ENCODE measurements around the gene C1orf50.
"Not testable (repeated sequence)": the region's sequence is repeated elsewhere in the genome, so short reads cannot be mapped to it uniquely, and the experiment has no call there.

The C1orf50 gene

GRCh38 chr1:42807056-42807668 is 40.1 kb downstream of the C1orf50 start:
- DNase-seq = peak; percentile 18

- not testable (repeated sequence) for DNase-seq
These were observed 47.8 kb downstream of the C1orf50 start for GRCh38 chr1:42814815-42815214.

- DNase-seq = peak; percentile 66
These were observed 49.0 kb downstream of the C1orf50 start for GRCh38 chr1:42815941-42816584.

GRCh38 chr1:42816585-42817439 is 49.8 kb downstream of the C1orf50 start, which contains the start of the genes ERMAP and SVBP:
Gene ERMAP, plus strand, starts transcription at chr1:42817122. Its CDS starts 13,327 bp downstream, at chr1:42830449.
Gene SVBP, minus strand, starts transcription at chr1:42817397. Its CDS starts 853 bp downstream, at chr1:42816544.
- peak; percentile 95 for DNase-seq

GRCh38 chr1:42817440-42817767 is 50.4 kb downstream of the C1orf50 start:
- no peak for DNase-seq

- no peak for DNase-seq
These were observed 50.9 kb downstream of the C1orf50 start for GRCh38 chr1:42817976-42818375.

- DNase-seq = no peak
These were observed 53.8 kb downstream of the C1orf50 start for GRCh38 chr1:42820813-42821212.

GRCh38 chr1:42821690-42822089 is 54.6 kb downstream of the C1orf50 start:
- DNase-seq = no peak

GRCh38 chr1:42822800-42823392 is 55.8 kb downstream of the C1orf50 start:
- DNase-seq = peak; percentile 33

GRCh38 chr1:42824481-42825035 is 57.5 kb downstream of the C1orf50 start:
- DNase-seq = peak; percentile 11

GRCh38 chr1:42825036-42825851 is 58.2 kb downstream of the C1orf50 start:
- DNase-seq = no peak

All from DMS53 (cell line).